Lung (tissue), 12 donors: ENCODE measurements around the gene CTDSPL. TPM values are rescaled to one million over a fixed set of nuclear protein-coding genes. Genes with fewer than 3 reads are reported as not detected.
A peak's percentile ranks its signal among the peaks of the same experiment; 100 is the strongest.
"Not testable (repeated sequence)": the region's sequence is repeated elsewhere in the genome, so short reads cannot be mapped to it uniquely, and the experiment has no call there.

Source experiments
- ATAC-seq: fragments of 200-7000 bp; cut with Tn5 transposase; one replicate; pipeline ENCODE4 v1.9.1; 2020; ENCODE audit warnings: moderate number of reproducible peaks; ENCODE audit not compliant: insufficient read depth, low FRiP score
- DNase-seq, 3 donors: peaks; one replicate each; pipeline ENCODE4 v3.0.0-alpha.2; 2013 to 2017
- H3K27ac ChIP-seq, 2 donors: one replicate each; pipeline ENCODE4 v1.5.1; 2013; ENCODE audit warnings: mild to moderate bottlenecking in 2 of 2, moderate library complexity in 2 of 2, control low read depth in 1 of 2, inconsistent platforms in 1 of 2, low read depth in 1 of 2, low read length in 1 of 2
- H3K27me3 ChIP-seq, 3 donors: one replicate each; pipeline ENCODE4 v1.5.1; 2013; ENCODE audit warnings: low read length in 2 of 3; ENCODE audit not compliant: control insufficient read depth in 3 of 3, insufficient read depth in 3 of 3
- H3K36me3 ChIP-seq, 4 donors: one replicate each; pipeline ENCODE4 v1.5.1; 2013; ENCODE audit warnings: low read length in 4 of 4, mild to moderate bottlenecking in 1 of 4, moderate library complexity in 1 of 4; ENCODE audit not compliant: control insufficient read depth in 4 of 4, insufficient read depth in 4 of 4
- H3K4me1 ChIP-seq, 5 donors: one replicate each; pipeline ENCODE4 v1.5.1; 2013; ENCODE audit warnings: low read length in 5 of 5, mild to moderate bottlenecking in 2 of 5, moderate library complexity in 1 of 5; ENCODE audit not compliant: control insufficient read depth in 5 of 5, insufficient read depth in 5 of 5
- H3K4me3 ChIP-seq: one replicate; pipeline ENCODE4 v1.5.1; 2013; ENCODE audit warnings: mild to moderate bottlenecking, control low read depth, moderate library complexity
- H3K9ac ChIP-seq, 2 donors: one replicate each; pipeline ENCODE4 v1.5.1; 2013; ENCODE audit warnings: low read length in 2 of 2, control low read depth in 1 of 2; ENCODE audit not compliant: insufficient read depth in 1 of 2
- H3K9me3 ChIP-seq, 4 donors: one replicate each; pipeline ENCODE4 v1.5.1; 2013; ENCODE audit warnings: low read length in 3 of 4, mild to moderate bottlenecking in 1 of 4, moderate library complexity in 1 of 4; ENCODE audit not compliant: control insufficient read depth in 4 of 4, insufficient read depth in 3 of 4
- WGBS, 2 donors: extraction: QIAGEN DNeasy Blood & Tissue Kit; methylation state at CpG; one replicate each; pipeline ENCODE4 v1.1.7; 2013; 5-methylcytosine and 5-hydroxymethylcytosine counted together
- polyA plus RNA-seq, 2 donors: library from polyadenylated mRNA; stranded (reverse); fragments of 200-250 nt; gene quantifications; one replicate each; pipeline ENCODE4 v1.2.1, GENCODE V29; 2013
- total RNA-seq, 2 donors: library from RNA; depleted of rRNA in 1 of 2; stranded (reverse); fragments of >200 nt in 1 of 2; gene quantifications; one replicate each; pipeline ENCODE4 v1.2.1, GENCODE V29; 2014 to 2021
- TF ChIP-seq, protein P1 (sequence below): IDR thresholded peaks from 2 replicates; pipeline ENCODE4 v1.5.1; 2012; ENCODE audit warnings: mild to moderate bottlenecking; ENCODE audit errors: control extremely low read depth, extremely low read depth
- donor health status: control.
- donor health status: control.
- donor health status: Bipolar disorder and iron deficiency.
- donor health status: healthy.
- donor health status: DM: yes; HTN: yes; CAD: no.

CTDSPL gene
- total and polyA plus RNA-seq, 4 donors = 12.5 to 79.1 (median 33.5) TPM

DNA sequence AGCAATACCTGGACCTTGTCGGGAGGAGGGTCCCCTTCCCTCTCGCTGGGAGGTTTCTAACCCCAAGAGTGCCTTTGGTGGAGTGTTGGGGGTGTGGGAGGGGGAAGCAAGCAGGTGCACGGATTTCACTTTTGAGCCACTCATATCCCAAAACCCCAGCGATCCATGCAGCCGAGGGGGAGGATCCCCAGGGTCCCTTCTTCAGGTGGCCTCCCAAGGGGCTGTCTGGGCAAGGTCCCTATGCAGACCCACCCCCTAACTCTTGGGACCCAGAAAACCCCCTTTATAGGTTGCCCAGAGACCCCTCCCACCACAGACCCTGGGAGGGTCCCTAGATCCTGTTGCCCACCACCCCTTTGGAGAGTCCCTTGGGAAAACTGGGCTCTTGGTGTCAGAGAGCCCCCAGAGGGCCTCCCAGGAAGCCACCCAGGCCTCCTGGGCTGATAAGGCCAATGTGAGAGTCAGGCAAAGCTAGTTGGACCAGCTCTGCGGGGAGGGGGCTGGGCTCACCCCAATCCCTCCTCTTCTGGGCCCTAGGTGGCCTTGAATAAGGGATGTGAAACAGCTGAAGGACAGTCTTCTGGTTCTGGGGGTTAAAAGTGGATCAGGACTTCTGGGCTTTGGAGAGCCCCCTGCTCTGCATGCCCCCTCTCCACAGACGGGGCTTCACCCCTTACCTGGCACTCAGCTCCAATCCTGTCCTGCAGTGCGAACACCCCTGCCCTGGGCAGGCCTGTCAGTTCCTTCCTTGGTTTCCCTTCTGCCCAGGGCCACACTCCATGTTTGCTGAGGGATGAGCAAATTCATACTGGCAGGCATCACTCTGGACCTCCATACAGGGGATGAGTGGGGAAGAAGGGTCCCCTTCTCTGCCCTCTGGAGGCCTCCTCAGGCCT is 168.7 kb downstream of the CTDSPL start:
- Histone ChIP-seq H3K36me3 (no peaks in the 10 kb centered on the region), H3K9ac (peak overlapping the region; percentile 77 to 94), H3K9me3 (no peaks in the 10 kb centered on the region), H3K4me1 (peaks cover 0 to 34% (median 15%) of the 10 kb centered on the region in 5 donors), H3K4me3 (peak overlapping the region; percentile 36), H3K27me3 (no peaks in the 10 kb centered on the region), H3K27ac (peak overlapping the region in 1 of 2 donors; percentile 89)
- TF ChIP-seq, protein P1, sequence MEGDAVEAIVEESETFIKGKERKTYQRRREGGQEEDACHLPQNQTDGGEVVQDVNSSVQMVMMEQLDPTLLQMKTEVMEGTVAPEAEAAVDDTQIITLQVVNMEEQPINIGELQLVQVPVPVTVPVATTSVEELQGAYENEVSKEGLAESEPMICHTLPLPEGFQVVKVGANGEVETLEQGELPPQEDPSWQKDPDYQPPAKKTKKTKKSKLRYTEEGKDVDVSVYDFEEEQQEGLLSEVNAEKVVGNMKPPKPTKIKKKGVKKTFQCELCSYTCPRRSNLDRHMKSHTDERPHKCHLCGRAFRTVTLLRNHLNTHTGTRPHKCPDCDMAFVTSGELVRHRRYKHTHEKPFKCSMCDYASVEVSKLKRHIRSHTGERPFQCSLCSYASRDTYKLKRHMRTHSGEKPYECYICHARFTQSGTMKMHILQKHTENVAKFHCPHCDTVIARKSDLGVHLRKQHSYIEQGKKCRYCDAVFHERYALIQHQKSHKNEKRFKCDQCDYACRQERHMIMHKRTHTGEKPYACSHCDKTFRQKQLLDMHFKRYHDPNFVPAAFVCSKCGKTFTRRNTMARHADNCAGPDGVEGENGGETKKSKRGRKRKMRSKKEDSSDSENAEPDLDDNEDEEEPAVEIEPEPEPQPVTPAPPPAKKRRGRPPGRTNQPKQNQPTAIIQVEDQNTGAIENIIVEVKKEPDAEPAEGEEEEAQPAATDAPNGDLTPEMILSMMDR = no peak
- DNase-seq (peak; percentile 59 to 74 (median 66)), ATAC-seq (no peak)
- 42 to 52% methylated on average over 8 of the region's 8 CpGs for WGBS, 2 donors

DNA sequence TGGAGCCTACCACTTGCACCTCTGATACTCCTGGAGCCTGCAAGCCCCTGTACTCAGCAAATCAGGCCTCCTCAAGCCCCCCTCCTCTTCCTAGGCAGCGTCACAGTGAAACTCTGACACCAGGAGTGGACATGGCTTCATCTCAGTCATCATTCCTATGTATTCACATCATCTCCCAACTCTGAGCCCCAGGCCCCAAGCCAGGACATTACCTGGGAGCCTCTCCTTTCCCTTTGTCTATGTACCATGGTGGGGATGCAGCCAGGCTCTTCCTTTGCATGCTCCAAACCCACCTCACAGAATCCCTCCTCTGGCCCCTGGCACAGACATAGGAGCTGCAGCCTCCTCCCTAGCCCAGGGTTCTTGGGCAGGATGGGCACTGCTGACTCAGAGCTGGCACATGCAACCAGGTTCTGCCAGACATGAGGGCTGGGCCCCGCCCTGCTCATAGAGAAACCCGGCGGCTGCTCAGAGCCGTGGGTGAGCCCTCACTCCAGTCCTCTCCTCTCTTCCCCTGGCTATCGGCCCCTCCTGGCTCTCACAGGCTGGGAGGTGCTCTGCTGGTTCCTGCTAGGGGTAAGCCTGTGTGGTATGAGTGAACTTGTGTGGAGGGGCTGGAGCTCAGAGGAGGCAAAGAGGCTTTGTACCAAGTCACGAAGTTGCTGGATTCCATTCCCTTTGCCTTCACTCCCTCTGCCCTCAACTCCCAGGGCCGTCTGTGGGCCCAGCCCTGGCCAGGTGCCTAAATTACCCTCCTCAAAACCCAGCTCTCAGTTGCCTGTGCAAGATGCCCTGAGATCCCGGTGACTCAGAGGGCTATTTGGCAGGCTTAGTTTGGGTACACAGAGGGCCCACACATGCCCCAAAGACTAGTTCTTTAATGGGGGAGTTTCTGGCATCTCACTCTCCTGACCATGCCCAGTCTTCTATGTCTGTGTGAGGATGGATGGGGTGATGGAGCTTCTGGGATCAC is 169.6 kb downstream of the CTDSPL start:
- TF ChIP-seq, protein P1 = no peak
- Histone ChIP-seq H3K36me3 (no peaks in the 10 kb centered on the region), H3K27ac (peak overlapping the region in 1 of 2 donors; percentile 89), H3K9me3 (no peaks in the 10 kb centered on the region), H3K4me1 (peaks cover 0 to 27% (median 15%) of the 10 kb centered on the region in 5 donors), H3K9ac (no peak overlapping the region), H3K4me3 (no peak overlapping the region), H3K27me3 (no peaks in the 10 kb centered on the region)
- DNase-seq = peak in 1 of 3 donors; percentile 32
- 43 to 61% methylated on average over 9 of the region's 9 CpGs for WGBS, 2 donors
- peak; percentile 71 for ATAC-seq

DNA sequence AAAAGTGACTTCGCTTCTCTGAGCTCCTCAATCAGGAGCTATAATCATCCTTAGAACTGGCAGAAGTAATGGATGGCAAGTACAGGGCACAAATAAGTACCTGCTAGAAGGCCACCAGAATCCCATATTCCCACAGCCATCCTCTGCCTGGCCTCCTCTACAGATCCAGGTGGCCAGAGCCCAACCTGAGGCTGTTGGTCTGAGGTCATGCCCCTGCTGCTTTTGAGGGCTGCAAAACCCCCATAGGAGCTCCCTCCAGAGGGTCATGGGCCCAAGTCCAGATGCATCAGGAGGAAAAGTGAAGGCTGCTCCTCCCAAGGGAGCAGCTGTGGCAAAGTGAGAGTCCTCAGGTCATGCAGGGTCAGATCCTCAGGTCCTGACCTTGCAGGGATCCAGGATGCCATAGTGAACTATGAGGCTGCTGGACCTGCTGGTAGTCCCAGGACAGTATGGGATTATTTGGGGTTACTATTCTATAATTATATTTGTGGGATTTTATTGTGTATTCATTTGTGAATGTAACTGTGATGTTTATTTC is 170.7 kb downstream of the CTDSPL start:
- DNase-seq (no peak), ATAC-seq (no peak)
- H3K9me3 ChIP-seq = no peaks in the 10 kb centered on the region
- H3K4me3 ChIP-seq = no peak overlapping the region
- TF ChIP-seq, protein P1 = no peak
- H3K4me1 ChIP-seq = peaks cover 0 to 27% (median 15%) of the 10 kb centered on the region in 5 donors
- H3K27me3 ChIP-seq = no peaks in the 10 kb centered on the region
- H3K36me3 ChIP-seq = no peaks in the 10 kb centered on the region
- no peak overlapping the region for H3K9ac ChIP-seq
- 95 to 100% methylated on average over 1 of the region's 1 CpG for WGBS, 2 donors
- no peak overlapping the region for H3K27ac ChIP-seq

DNA sequence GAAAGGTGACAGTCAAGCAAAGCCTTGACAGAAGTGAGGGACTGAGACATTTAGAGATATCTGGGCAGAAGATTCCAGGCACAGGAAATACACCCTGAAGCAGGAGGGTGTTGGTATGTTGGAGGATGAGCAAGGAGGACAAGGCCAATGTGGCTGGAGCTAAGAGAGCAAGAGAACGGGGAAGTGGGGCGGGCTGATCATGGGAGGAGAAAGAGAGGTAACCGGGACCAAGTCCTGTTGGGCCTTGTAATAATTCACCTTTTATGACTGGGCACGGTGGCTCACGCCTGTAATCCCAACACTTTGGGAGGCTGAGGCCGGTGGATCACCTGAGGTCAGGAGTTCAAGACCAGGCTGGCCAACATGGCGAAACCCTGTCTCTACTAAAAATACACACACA is 171.9 kb downstream of the CTDSPL start:
- H3K36me3 ChIP-seq, DNase-seq, H3K27me3 ChIP-seq, H3K9me3 ChIP-seq, H3K4me3 ChIP-seq, ATAC-seq, H3K27ac ChIP-seq, H3K9ac ChIP-seq: not testable (repeated sequence)
- WGBS, 2 donors = 91 to 92% methylated on average over 6 to 7 of the region's 7 CpGs
- H3K4me1 ChIP-seq = peaks cover 0 to 22% (median 11%) of the 10 kb centered on the region in 5 donors
